Epithelial cell of alveolus of lung (primary cell): ENCODE measurements around the gene CYP2C19. TPM values are rescaled to one million over a fixed set of nuclear protein-coding genes. Genes with fewer than 3 reads are reported as not detected.

Experiments
- total RNA-seq: library from RNA; depleted of rRNA; stranded (reverse); fragments of >200 nt; gene quantifications from 2 replicates; pipeline ENCODE4 v1.2.1, GENCODE V29; 2015

Gene CYP2C19
- not detected in 2 replicates for total RNA-seq

GRCh38 chr10:94762393-94762792 lies at the start of gene CYP2C19:
Gene CYP2C19, plus strand, starts transcription at chr10:94762681. Its CDS starts 25 bp downstream, at chr10:94762706.

Other genes starting within 250 kb of the CYP2C19 start
- 24.2 and 27.9 TPM in 2 replicates for gene HELLS, start 216.9 kb upstream of the CYP2C19 start, total RNA-seq
- not detected in 2 replicates for gene CYP2C18, start 79.0 kb upstream of the CYP2C19 start, total RNA-seq
- gene CYP2C9, start 176.0 kb downstream of the CYP2C19 start, total RNA-seq, result not detected in 2 replicates